Measurements from ENCODE around the gene ADK.

DNA sequence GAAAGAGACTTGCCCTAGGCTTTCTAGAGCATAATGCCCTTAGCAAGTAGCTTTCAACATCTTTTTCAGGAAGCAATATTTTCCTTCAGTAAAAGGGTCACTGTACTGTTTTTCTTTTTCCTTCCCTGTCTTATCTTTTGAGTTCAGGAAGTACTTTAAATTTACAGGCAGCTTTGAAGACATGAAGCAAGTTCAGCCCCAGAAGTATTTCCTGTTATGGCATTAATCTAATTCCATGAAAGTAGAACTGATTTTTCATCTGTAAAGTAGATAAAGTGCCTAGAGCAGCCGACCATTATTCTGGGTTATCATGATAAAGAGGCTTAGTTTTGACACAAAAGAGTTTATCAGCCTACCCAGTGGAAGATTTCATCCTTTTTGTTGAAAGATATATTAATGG, 288.2 kb downstream of the ADK start:
- TF ChIP-seq, protein P1, sequence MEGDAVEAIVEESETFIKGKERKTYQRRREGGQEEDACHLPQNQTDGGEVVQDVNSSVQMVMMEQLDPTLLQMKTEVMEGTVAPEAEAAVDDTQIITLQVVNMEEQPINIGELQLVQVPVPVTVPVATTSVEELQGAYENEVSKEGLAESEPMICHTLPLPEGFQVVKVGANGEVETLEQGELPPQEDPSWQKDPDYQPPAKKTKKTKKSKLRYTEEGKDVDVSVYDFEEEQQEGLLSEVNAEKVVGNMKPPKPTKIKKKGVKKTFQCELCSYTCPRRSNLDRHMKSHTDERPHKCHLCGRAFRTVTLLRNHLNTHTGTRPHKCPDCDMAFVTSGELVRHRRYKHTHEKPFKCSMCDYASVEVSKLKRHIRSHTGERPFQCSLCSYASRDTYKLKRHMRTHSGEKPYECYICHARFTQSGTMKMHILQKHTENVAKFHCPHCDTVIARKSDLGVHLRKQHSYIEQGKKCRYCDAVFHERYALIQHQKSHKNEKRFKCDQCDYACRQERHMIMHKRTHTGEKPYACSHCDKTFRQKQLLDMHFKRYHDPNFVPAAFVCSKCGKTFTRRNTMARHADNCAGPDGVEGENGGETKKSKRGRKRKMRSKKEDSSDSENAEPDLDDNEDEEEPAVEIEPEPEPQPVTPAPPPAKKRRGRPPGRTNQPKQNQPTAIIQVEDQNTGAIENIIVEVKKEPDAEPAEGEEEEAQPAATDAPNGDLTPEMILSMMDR (IDR thresholded peaks at IDR 0.05) = no peak
- TF ChIP-seq POLR2A (IDR thresholded peaks at IDR 0.05) = no peak

Data from lower leg skin (tissue), 3 donors.